NOMO-1 (cell line): ENCODE measurements around the gene TPRG1L.
"Not testable (repeated sequence)": the region's sequence is repeated elsewhere in the genome, so short reads cannot be mapped to it uniquely, and the experiment has no call there.

Source experiments
- DNase-seq, 2 experiments: peaks; one replicate each; lab custom pipeline; 2025; ENCODE audit not compliant: unreplicated experiment in 2 of 2; lab: John Stamatoyannopoulos, UW

The TPRG1L gene

DNA sequence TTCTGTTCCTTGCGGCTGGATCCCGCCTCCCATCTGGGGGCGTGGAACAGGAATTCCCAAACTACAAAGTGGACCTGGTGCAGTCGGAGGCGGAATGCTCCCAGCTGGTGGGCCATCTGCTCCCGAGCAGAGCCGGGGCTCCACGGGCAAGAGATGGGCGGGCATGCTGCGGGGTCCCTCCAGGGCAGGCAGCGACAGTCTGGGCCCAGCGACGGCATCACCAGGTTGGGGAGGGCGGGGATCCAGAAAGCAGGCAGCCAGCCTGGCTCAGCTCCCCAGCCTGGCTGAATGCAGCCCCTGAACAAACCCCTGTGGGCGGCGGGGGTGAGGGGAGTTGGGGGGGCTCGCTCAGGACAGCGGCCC lies 17.1 kb upstream of the TPRG1L start:
- DNase-seq, result no peak

DNA sequence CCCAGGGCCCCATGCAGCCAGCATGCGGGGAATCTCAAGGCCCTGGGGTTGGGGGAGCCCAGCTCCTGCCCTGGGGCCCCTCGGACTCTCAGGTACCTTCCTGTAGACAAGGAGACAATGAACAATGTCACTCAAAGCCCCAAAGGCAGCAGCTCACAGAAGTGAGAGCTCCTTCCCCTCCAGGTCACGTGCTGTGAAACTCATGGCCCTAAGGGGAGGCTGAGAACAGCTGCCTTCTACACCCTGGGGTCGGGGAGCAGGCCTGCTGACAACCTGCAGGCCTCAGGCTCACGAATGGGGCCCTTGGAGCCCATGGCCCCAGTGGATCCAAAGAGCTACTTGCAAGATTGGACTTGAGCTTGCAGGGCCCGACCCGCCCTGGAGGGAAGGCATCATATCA lies 16.7 kb upstream of the TPRG1L start:
- no peak for DNase-seq

DNA sequence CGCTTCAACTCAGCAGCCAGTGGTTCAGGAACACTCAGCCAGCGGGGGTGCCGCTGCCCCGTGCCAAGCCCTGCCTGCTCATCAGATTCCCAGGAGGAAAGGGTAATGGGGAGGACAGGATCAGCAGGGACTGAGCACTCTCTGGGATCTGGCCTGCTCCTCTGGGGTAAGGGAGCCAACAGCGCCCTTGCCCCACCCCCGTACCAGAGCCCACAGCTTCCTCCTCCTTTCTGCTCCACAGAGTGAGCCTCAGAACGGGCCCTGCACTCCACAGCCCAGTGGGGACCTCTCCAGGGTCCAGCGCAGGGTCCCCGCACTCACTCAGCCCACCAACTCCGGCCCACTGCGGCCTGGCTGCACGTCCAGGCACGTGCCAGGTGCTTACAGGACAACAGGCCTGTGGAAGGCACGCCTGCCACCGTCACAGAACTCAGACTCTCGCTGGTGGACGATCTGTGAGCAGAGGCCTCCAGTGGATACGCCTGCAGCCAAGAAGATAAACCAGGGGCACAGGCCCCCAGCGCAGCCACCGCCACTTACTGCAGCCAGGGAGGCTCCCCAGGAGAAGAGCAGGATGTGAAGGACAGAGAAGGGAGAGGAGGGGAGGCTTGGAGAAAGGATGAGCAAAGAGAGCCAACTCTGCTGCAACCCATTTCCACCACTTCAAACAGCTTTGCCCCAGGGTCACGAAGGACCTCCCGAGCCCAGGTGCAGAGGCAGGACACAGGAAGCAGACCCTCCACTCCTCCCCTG lies 15.6 kb upstream of the TPRG1L start:
- no peak for DNase-seq

DNA sequence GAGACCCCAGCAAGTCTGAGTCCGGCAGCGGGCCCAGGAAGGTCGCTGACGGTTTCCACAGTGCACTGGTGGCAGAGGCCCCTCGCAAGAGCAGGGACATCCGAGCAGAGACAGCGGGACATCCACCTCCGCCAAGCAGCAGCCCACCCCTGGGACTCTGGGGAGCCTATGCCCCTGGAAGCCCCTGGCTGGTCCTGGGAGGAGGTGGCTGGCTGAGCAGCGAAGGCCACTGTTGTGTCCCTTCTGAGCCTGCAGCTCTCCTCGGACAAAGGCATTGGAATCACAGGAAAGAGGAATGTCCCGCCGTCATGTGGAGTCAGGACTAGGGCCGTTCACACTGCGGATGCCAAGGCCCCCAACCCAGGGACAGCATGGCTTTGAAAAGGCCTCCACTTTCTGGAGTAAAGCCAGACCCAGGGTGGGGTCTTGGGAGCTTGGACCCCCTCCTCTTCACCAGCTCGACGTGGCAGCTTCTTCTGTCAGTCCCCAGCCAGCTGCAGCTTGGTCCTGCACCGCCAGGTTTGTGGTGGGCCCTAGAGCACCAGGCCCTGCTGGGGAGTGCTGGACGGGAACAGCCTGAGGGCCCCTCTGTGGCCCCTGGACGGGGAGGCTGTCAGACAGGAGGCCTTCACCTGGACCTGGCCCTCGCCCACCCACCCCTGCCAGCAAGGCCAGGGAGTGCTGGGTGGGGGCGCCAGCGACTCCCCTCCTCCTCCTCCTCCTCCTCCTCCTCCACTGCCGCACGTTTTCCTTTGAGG lies 14.9 kb upstream of the TPRG1L start:
- no peak for DNase-seq

DNA sequence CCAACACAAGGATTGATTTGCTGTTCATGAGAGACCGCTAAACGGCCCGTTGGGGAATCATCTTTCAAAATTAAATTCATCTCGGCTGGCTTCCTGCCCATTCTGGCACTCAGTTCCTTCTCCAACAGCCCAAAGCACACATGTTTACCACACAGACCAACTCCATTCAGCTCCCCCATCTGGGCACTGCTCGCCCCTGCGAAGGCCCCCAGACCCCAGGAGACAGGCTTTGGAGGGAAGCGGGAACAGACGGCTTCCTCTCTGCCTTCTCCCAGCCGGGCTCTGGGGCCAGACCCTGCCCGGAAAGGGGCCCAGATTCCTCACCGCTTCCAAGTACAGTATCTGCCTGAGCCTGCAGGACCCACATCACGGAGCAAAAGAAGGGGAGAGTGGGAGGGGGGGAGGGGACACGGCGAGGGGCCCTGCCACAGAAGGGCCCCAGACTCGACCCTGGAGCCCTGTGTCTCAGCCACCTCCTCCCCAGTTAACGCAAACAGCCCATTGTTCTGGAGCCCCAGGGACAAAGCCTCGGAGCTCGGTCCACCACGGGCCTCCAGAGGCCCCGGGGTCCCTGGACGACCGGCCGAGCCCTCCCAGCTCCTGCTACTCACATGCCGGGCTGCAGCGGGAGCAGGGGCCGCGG lies 14.2 kb upstream of the TPRG1L start:
- DNase-seq, result no peak

DNA sequence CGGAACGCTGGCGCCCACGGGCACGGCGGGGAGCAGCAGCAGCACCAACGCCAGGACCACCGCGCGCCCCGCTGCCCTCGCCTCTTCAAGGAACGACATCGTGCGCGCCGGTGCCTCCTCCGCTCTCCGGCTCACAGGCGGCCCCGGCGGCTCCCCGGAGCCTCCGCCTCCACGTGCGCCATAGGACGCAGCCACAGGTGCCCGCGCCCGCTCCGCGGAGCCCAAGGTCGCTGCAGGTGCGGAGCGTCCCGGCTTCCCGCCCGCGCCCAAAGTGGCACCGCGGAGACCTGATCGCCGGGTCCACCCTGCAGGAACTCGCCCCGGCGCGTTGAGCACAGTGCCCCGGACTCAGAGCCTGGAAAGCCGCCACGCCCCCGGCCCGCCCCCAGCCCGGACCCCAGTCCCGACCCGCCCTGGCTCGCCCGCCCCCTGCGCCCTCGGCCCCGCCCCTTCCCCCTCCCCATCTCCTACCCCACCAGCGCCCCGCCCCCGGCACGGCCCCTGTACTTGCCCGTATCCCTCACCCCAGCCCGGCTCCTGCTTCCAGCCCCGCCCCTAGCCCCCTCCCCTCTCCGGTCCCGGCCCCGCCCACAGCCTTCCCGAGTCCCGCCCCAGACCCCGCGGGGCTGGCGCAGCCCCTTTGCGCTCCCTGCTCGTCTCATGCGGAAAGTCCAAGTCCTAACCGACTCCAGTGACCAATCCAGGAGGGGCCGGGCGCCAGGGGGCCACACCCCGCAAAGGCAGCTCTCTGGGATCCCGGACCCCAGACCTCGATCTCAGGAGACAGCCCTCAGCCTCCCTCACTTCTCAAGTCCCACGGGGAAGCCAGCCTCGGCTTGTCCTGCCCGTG lies 13.4 kb upstream of the TPRG1L start, which contains the start of gene MEGF6:
Gene MEGF6 (minus strand): TSS at position 339 of the 850 bp plus-strand sequence. CDS start 240 bp downstream, at position 99.
- DNase-seq, result no peak

DNA sequence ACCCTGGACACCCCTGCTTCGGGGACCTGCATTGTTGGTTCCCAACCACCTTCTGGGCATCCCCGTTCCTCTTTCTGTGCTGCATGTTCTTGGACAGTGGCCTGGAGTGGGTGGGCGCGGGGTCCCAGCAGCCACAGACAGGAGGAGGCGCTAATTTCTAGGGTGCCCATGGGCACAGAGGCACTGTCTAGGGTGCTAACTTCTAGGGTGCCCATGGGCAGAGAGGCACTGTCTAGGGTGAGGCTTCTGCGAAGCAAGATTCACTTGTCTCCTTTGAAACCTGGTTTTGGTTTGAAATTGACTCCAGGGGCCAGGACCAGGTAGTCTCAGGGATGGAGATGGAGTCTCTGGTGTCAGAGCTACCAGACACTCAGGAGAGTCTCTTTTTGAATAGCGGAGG lies 12.7 kb upstream of the TPRG1L start:
- no peak for DNase-seq

DNA sequence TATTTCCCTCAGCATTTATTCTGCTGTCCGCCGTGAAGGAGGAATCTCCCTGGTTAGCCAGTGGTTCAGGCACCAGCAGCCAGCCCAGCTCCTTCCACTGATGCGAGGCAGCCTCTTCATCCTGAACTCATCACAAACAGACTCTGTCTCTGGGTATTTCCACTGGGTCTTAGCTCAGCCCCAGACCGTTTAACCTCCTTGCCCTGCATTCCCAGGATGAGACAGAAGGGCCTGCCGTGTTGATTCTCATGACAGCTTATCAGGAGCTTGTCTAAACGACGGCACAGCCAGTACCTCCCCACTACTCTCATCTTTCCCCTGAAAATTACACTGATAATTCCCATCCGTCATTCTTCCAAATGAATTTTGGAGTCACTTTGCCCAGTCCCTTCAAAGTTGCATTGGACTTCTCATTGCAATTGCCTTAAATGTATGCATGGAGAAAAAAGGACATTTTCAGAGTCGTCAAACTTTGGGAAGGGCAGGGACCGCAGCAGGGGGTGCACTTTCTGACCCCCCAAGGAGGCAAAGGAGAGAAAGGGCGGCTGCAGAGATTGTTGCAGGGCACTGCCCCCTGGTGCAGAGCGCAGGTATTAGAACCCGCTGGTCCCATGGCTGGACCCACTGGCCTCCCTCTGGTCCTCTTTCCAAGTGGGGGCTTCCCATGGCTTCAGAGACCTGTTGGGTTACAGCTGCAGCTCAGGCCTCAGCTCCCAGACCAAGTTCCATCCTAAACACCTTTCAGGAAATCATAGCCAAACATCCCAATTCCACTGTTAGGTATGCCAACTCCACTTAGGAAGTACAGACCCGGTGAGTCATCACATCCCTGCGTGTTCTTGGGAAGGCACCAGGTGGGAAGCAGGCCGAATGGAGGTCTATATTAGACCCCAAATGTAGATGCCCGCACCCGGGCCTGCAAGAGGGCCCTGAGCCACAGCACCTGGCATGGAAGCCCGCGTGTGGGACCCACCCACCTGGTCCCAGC lies 9.8 kb upstream of the TPRG1L start:
- no peak for DNase-seq

DNA sequence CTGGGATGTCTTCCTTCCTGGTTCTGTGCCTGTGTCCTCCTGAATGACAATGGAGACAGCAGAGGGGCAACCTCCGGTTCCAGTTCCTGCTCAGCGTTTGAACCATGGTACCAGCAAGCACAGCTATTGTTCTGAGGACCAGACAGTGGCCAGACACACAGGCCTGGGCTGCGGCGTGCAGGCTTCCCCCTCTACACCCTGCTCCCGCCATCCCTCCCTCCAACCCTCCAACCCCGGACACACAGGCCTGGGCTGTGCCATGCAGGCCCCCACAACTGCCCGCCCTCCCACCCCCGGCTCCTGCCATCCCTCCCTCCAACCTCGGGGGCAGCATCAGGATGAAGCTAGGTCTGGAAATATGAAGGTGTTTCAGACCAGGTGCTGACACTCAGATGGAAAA lies 8.0 kb upstream of the TPRG1L start:
- DNase-seq, result no peak

DNA sequence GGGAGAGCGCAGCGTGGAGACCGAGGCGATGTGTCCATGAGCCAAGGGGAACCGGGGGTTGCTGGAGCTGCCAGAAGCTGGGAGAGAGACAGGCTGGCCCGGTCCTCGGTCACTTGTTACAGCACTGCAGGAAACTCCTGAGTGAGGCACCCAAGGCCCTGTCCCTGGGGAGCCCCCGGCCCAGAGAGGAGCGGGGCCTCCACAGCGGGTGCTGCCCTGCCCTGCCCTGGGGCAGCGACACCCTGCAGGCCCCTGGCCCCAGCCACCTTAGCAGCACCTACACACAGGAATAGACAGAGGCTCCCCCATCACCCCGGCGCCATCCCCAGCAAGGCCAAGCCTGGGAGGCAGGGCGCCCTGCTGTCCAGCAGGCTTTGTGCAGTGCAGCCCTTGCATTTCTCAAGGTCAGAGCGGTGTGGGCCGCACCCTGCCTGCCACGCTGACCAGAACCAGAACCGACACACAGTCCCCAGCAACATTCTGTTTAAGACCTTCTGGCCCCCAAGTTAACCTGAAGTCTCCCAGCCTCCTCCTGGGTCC lies 6.9 kb upstream of the TPRG1L start:
- no peak for DNase-seq

DNA sequence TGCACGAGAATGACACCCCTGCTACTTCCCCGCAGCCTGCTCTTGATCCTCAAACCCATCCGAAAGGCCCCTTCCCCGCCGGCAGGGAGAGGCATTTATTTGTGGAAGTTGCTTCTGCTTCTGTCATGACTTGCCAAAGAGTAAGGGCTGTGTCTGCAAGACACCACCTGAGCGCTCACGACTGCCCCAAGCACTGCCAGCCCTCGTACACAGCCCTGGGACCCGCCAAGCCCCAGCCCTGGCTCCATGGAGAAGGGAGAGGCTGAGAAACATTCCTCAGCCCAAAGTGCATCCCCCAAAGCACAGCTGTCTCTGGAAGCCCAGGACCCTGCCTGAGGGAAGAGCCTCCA lies 6.3 kb upstream of the TPRG1L start:
- DNase-seq, result no peak

DNA sequence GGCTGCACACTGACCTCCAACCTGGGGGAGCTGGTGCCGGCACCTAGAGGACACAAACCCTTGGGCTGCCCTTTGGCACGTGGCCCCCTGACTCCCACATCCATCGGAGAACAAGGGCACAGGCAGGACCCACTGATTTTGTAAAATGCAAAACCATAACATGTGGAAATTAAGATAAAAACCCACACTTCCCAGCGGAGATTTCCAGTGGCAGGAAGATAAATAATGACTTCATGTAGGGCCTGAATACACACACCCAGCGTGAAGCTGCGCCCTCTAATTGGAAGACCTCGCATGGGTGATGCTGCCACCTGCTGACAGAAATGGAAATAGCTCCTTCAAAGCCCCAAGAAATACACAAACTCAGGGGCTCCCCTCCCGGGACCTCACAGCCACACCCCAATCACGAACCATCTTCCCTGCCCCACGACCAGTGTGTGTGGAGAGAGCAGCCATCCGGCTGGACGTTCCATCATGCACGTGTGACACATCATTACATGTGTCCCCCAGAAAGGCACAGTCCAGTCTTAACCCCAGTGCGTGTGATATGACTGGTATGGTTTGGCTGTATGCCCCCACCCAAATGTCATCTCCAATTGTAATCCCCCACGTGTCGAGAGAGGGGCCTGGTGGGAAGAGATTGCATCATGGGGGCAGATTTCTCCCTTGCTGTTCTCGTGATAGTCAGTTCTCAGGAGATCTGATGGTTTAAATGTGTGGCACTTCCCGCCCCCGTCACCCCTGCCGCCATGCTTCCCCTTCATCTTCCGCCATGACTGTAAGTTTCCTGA lies 5.7 kb upstream of the TPRG1L start:
- peak; percentile 35 to 40 for DNase-seq

DNA sequence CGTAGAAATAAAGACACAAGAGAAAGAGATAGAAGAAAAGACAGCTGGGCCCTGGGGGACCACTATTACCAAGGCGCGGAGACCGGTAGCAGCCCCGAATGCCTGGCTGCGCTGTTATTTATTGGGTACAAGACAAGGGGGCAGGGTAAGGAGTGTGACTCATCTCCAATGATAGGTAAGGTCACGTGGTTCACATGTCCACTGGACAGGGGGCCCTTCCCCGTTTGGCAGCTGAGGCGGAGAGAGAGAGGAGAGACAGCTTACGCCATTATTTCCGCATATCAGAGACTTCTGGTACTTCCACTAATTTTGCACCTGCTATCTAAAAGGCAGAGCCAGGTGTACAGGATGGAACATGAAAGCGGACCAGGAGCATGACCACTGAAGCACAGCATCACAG lies 4.1 kb upstream of the TPRG1L start:
- DNase-seq, result no peak

DNA sequence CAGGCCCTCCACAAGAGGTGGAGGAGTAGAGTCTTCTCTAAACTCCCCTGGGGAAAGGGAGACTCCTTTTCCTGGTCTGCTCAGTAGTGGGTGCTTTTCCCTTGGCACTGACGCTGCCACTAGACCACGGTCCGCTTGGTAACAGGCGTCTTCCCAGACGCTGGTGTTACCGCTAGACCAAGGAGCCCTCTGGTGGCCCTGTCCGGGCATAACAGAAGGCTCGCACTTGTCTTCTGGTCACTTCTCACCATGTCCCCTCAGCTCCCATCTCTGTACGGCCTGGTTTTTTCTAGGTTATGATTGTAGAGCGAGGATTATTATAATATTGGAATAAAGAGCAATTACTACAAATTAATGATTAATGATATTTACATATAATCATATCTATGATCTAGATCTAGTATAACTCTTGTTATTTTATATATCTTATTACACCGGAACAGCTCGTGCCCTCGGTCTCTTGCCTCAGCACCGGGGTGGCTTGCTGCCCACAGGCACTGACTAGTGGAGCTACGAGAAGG lies 3.6 kb upstream of the TPRG1L start:
- DNase-seq, result not testable (repeated sequence)

DNA sequence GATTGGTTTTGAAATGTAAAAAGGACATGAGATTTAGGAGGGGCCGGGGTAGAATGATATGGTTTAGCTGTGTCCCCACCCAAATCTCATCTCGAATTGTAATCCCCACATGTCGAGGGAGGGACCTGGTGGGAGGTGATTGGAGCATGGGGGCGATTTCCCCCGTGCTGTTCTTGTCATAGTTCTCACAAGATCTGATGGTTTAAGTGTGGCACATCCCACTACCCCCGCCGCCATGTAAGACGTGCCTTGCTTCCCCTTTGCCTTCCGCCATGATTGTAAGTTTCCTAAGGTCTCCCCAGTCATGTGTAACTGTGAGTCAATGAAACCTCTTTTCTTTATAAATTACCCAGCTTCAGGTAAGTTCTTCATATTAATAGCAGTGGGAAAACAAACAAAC lies 2.7 kb upstream of the TPRG1L start:
- not testable (repeated sequence) for DNase-seq

DNA sequence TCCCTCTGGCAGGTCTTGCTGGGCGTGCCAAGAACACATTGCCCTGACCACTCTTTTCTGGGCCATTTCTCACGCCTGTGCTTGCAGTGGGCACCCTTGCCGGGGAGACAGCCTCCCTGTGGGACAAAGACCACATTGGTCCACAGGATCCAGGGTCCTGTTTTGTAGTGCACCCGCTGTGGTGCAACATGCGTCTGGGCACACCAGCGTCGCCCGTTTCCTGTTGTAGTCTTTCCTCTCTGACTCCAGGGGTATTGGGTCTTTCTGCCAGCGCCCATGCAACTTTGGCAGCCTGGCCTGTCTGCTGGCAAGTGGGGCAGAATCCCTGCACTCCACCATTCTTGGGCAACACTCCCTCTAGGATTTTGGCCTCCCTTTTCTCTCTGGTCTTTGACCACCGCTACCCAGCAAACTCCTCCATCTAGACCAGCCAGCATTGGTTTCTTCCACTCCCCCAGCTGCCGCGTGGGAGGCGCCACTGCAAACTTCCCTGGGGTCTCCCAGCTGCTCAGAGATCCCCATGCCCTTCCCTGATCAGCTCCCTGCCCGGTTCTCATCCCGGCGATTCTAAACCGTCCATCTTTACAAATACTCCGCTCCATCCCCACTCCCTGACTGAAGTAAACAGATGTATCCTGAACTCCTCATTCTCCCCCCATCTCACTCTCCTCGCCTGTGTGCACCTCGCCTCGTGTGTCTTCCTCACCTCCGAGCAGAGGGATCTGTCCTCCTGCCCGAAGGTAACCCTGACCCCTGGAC lies 1.2 kb upstream of the TPRG1L start:
- no peak for DNase-seq

DNA sequence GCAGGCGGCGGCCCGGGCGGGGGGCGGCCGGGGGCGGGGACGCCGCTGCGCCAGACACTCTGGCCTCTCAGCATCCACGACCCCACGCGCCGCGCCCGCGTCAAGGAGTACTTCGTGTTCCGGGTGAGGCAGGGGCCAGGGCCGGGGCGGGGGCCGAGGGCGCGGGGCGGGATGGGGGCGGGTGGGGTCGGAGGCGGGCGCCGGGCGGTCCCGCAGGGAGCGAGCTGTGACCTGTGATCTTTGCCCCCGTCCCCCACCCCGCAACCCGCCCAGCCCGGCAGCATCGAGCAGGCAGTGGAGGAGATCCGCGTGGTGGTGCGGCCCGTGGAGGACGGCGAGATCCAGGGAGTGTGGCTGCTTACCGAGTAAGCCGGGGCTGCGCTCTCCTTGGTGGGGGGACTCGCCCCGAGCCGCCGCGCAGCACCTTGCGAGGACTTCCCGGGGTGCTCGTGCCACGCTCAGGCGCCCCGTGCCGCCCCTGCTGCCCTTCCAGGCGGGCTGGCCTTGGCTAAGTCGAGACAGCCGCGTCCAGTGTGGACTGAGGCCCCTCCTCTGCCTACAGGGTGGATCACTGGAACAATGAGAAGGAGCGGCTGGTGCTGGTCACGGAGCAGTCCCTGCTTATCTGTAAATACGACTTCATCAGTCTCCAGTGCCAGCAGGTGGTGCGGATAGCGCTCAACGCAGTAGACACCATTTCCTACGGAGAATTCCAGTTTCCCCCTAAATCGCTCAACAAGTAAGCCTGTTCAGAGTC lies 514 bp downstream of the TPRG1L start:
- no peak for DNase-seq
